Measurements from ENCODE around the gene FAM107B. TPM values are rescaled to one million over a fixed set of nuclear protein-coding genes. Genes with fewer than 3 reads are reported as not detected.

Gene FAM107B
- total RNA-seq, 1 donor from 2014 or later = 43.0 TPM

- H3K9me3 ChIP-seq (ENCODE audit: low read depth) = no peaks in the 10 kb centered on the region
- H3K36me3 ChIP-seq = no peaks in the 10 kb centered on the region
- DNase-seq (ENCODE audit: low spot score) = no peak
- no peak overlapping the region for H3K9ac ChIP-seq
- H3K27me3 ChIP-seq = peaks cover 21% of the 10 kb centered on the region
- Mint-ChIP-seq H3K36me3 (peaks cover 28% of the 10 kb centered on the region), H3K9me3 (no peaks in the 10 kb centered on the region), H3K4me1 (peaks cover 33% of the 10 kb centered on the region), H3K27me3 (ENCODE audit: insufficient read depth, low read depth) (peaks cover 10% of the 10 kb centered on the region), H3K27ac (no peak overlapping the region), H3K4me3 (peak overlapping the region; percentile 48)
- H3K4me3 ChIP-seq = peak overlapping the region; percentile 86
- peaks cover 58% of the 10 kb centered on the region for H3K79me2 ChIP-seq (ENCODE audit: low read depth)
- H2AFZ ChIP-seq (replicated peaks) = no peak overlapping the region
- peaks cover 22% of the 10 kb centered on the region for H3F3A ChIP-seq (ENCODE audit: low read depth)
- TF ChIP-seq EZH2phosphoT487 (IDR thresholded peaks at IDR 0.05) (no peak), EZH2 (IDR thresholded peaks at IDR 0.05) (no peak), CTCF (IDR thresholded peaks at IDR 0.05) (no peak)
- H3K4me2 ChIP-seq = peak overlapping the region; percentile 97
- H3K27ac ChIP-seq = no peak overlapping the region
- peaks cover 44% of the 10 kb centered on the region for H4K20me1 ChIP-seq (ENCODE audit: low read depth)
- H3K4me1 ChIP-seq = peaks cover 16% of the 10 kb centered on the region
Observed at GRCh38 chr10:14601872-14602725, 172.6 kb downstream of the FAM107B start.

- DNase-seq (ENCODE audit: low spot score) = no peak
- peak overlapping the region; percentile 48 for H3K4me3 Mint-ChIP-seq
- H3K4me1 ChIP-seq = peaks cover 16% of the 10 kb centered on the region
- TF ChIP-seq EZH2phosphoT487 (IDR thresholded peaks at IDR 0.05) (no peak), CTCF (IDR thresholded peaks at IDR 0.05) (no peak), EZH2 (IDR thresholded peaks at IDR 0.05) (no peak)
- H2AFZ ChIP-seq (replicated peaks) = no peak overlapping the region
- no peaks in the 10 kb centered on the region for H3K9me3 Mint-ChIP-seq
- no peak overlapping the region for H3K9ac ChIP-seq
- H3K36me3 Mint-ChIP-seq = peaks cover 33% of the 10 kb centered on the region
- peaks cover 22% of the 10 kb centered on the region for H3F3A ChIP-seq (ENCODE audit: low read depth)
- H4K20me1 ChIP-seq (ENCODE audit: low read depth) = peaks cover 44% of the 10 kb centered on the region
- no peak overlapping the region for H3K4me2 ChIP-seq
- peaks cover 64% of the 10 kb centered on the region for H3K79me2 ChIP-seq (ENCODE audit: low read depth)
- no peak overlapping the region for H3K27ac Mint-ChIP-seq
- H3K36me3 ChIP-seq = no peaks in the 10 kb centered on the region
- no peak overlapping the region for H3K27ac ChIP-seq
- H3K9me3 ChIP-seq (ENCODE audit: low read depth) = no peaks in the 10 kb centered on the region
- H3K27me3 Mint-ChIP-seq (ENCODE audit: insufficient read depth, low read depth) = peaks cover 10% of the 10 kb centered on the region
- peaks cover 33% of the 10 kb centered on the region for H3K4me1 Mint-ChIP-seq
- H3K4me3 ChIP-seq = no peak overlapping the region
- H3K27me3 ChIP-seq = peaks cover 21% of the 10 kb centered on the region
Observed at GRCh38 chr10:14601326-14601725, 173.4 kb downstream of the FAM107B start.

- no peak overlapping the region for H3K4me2 ChIP-seq
- H3K9me3 ChIP-seq (ENCODE audit: low read depth) = no peaks in the 10 kb centered on the region
- no peak overlapping the region for H2AFZ ChIP-seq (replicated peaks)
- no peak overlapping the region for H3K27ac ChIP-seq
- Mint-ChIP-seq H3K27me3 (ENCODE audit: insufficient read depth, low read depth) (peaks cover 4% of the 10 kb centered on the region), H3K4me3 (no peak overlapping the region), H3K36me3 (peaks cover 41% of the 10 kb centered on the region), H3K4me1 (peaks cover 27% of the 10 kb centered on the region), H3K27ac (no peak overlapping the region), H3K9me3 (no peaks in the 10 kb centered on the region)
- H3K4me1 ChIP-seq = peaks cover 13% of the 10 kb centered on the region
- no peak for DNase-seq (ENCODE audit: low spot score)
- H3K79me2 ChIP-seq (ENCODE audit: low read depth) = peaks cover 77% of the 10 kb centered on the region
- TF ChIP-seq CTCF (IDR thresholded peaks at IDR 0.05) = no peak
- TF ChIP-seq EZH2phosphoT487 (IDR thresholded peaks at IDR 0.05) = no peak
- no peak for TF ChIP-seq EZH2 (IDR thresholded peaks at IDR 0.05)
- peaks cover 18% of the 10 kb centered on the region for H3K27me3 ChIP-seq
- H4K20me1 ChIP-seq (ENCODE audit: low read depth) = peaks cover 44% of the 10 kb centered on the region
- no peak overlapping the region for H3K9ac ChIP-seq
- H3K36me3 ChIP-seq = no peaks in the 10 kb centered on the region
- peaks cover 13% of the 10 kb centered on the region for H3F3A ChIP-seq (ENCODE audit: low read depth)
- no peak overlapping the region for H3K4me3 ChIP-seq
Observed at GRCh38 chr10:14600065-14600464, 174.6 kb downstream of the FAM107B start.

All from neural progenitor cell (in vitro differentiated cells).